ENCODE data around the gene IDI2.

The IDI2 gene

DNA sequence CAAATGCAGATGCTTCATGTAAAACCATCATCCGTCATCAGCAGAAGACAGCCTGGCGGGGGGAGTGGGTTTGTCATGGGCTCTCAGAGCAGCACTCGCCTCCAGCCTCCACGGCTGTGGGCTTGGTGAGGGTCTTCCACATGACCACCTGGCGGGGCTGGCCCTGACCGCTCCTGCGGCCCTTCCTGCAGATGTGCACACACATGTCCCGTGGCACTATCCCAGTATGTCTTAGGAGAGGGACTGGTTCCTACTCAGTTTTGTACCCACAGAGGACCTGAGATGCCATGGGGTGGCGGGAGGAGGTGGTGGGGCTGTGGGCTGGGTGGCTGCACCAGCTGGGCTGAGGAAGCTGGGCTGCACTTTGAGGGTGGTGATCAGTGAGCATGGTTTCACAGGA, 4.7 kb downstream of the IDI2 start:
- no peak for DNase-seq (ENCODE audit: low read depth in 1 of 2, low spot score in 1 of 2)
- H3K27ac ChIP-seq (replicated peaks) = no peak overlapping the region
- H3K4me3 ChIP-seq (replicated peaks; ENCODE audit: insufficient read depth, low read length) = no peak overlapping the region
- TF ChIP-seq GABPA (IDR thresholded peaks at IDR 0.05; ENCODE audit: low read depth) = no peak
- no peak for TF ChIP-seq REST (IDR thresholded peaks at IDR 0.05; ENCODE audit: insufficient replicate concordance, low read depth)
- no peak for TF ChIP-seq POLR2AphosphoS5 (IDR thresholded peaks at IDR 0.05; ENCODE audit: low read depth)
- TF ChIP-seq, protein P1, sequence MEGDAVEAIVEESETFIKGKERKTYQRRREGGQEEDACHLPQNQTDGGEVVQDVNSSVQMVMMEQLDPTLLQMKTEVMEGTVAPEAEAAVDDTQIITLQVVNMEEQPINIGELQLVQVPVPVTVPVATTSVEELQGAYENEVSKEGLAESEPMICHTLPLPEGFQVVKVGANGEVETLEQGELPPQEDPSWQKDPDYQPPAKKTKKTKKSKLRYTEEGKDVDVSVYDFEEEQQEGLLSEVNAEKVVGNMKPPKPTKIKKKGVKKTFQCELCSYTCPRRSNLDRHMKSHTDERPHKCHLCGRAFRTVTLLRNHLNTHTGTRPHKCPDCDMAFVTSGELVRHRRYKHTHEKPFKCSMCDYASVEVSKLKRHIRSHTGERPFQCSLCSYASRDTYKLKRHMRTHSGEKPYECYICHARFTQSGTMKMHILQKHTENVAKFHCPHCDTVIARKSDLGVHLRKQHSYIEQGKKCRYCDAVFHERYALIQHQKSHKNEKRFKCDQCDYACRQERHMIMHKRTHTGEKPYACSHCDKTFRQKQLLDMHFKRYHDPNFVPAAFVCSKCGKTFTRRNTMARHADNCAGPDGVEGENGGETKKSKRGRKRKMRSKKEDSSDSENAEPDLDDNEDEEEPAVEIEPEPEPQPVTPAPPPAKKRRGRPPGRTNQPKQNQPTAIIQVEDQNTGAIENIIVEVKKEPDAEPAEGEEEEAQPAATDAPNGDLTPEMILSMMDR (IDR thresholded peaks at IDR 0.05; ENCODE audit: insufficient read depth, low read length) = no peak
- TF ChIP-seq SPI1 (IDR thresholded peaks at IDR 0.05; ENCODE audit: borderline replicate concordance, low read depth) = no peak
- H3K27me3 ChIP-seq (ENCODE audit: insufficient read depth, poor library complexity, severe bottlenecking) = no peaks in the 10 kb centered on the region

GRCh38 chr10:1020460-1020859, 5.2 kb downstream of the IDI2 start:
- Histone ChIP-seq H3K4me3 (replicated peaks; ENCODE audit: insufficient read depth, low read length) (no peak overlapping the region), H3K27ac (replicated peaks) (no peak overlapping the region), H3K27me3 (ENCODE audit: insufficient read depth, poor library complexity, severe bottlenecking) (no peaks in the 10 kb centered on the region)
- no peak for DNase-seq (ENCODE audit: low read depth in 1 of 2, low spot score in 1 of 2)
- no peak for TF ChIP-seq SPI1 (IDR thresholded peaks at IDR 0.05; ENCODE audit: borderline replicate concordance, low read depth)
- TF ChIP-seq REST (IDR thresholded peaks at IDR 0.05; ENCODE audit: insufficient replicate concordance, low read depth) = no peak

GRCh38 chr10:1019362-1019761, 6.3 kb downstream of the IDI2 start:
- no peaks in the 10 kb centered on the region for H3K27me3 ChIP-seq (ENCODE audit: insufficient read depth, poor library complexity, severe bottlenecking)
- TF ChIP-seq SPI1 (IDR thresholded peaks at IDR 0.05; ENCODE audit: borderline replicate concordance, low read depth) (no peak), REST (IDR thresholded peaks at IDR 0.05; ENCODE audit: insufficient replicate concordance, low read depth) (no peak), POLR2AphosphoS5 (IDR thresholded peaks at IDR 0.05; ENCODE audit: low read depth) (no peak), GABPA (IDR thresholded peaks at IDR 0.05; ENCODE audit: low read depth) (no peak)
- TF ChIP-seq, protein P1 (IDR thresholded peaks at IDR 0.05; ENCODE audit: insufficient read depth, low read length) = no peak
- no peak for DNase-seq (ENCODE audit: low read depth in 1 of 2, low spot score in 1 of 2)

GRCh38 chr10:1015688-1016087, 10.0 kb downstream of the IDI2 start:
- DNase-seq (ENCODE audit: low read depth in 1 of 2, low spot score in 1 of 2) = no peak
- H3K27me3 ChIP-seq (ENCODE audit: insufficient read depth, poor library complexity, severe bottlenecking) = no peaks in the 10 kb centered on the region
- H3K4me3 ChIP-seq (replicated peaks; ENCODE audit: insufficient read depth, low read length) = no peak overlapping the region
- H3K27ac ChIP-seq (replicated peaks) = no peak overlapping the region
- no peak for TF ChIP-seq GABPA (IDR thresholded peaks at IDR 0.05; ENCODE audit: low read depth)
- no peak for TF ChIP-seq POLR2AphosphoS5 (IDR thresholded peaks at IDR 0.05; ENCODE audit: low read depth)
- TF ChIP-seq, protein P1 (IDR thresholded peaks at IDR 0.05; ENCODE audit: insufficient read depth, low read length) = no peak
- no peak for TF ChIP-seq SPI1 (IDR thresholded peaks at IDR 0.05; ENCODE audit: borderline replicate concordance, low read depth)
- no peak for TF ChIP-seq REST (IDR thresholded peaks at IDR 0.05; ENCODE audit: insufficient replicate concordance, low read depth)

More at GRCh38 chr10:1019362-1019761, 6.3 kb downstream of the IDI2 start:
- no peak overlapping the region for H3K4me3 ChIP-seq (replicated peaks; ENCODE audit: insufficient read depth, low read length)
- no peak overlapping the region for H3K27ac ChIP-seq (replicated peaks)
